Activated CD8-positive, alpha-beta memory T cell treated with anti-CD3 and anti-CD28 coated beads for 24 hours (primary cell): ENCODE data around the gene POLR3E.

Experiments
- DNase-seq: peaks from one replicate; pipeline ENCODE4 v3.0.0-alpha.2; 2020

Gene POLR3E, protein sequence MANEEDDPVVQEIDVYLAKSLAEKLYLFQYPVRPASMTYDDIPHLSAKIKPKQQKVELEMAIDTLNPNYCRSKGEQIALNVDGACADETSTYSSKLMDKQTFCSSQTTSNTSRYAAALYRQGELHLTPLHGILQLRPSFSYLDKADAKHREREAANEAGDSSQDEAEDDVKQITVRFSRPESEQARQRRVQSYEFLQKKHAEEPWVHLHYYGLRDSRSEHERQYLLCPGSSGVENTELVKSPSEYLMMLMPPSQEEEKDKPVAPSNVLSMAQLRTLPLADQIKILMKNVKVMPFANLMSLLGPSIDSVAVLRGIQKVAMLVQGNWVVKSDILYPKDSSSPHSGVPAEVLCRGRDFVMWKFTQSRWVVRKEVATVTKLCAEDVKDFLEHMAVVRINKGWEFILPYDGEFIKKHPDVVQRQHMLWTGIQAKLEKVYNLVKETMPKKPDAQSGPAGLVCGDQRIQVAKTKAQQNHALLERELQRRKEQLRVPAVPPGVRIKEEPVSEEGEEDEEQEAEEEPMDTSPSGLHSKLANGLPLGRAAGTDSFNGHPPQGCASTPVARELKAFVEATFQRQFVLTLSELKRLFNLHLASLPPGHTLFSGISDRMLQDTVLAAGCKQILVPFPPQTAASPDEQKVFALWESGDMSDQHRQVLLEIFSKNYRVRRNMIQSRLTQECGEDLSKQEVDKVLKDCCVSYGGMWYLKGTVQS

GRCh38 chr16:22297114-22297870 is at the start of gene POLR3E:
Gene POLR3E (plus strand): TSS chr16:22297409. CDS start chr16:22302969, 5,560 bp downstream.
- peak; percentile 100 for DNase-seq

DNA sequence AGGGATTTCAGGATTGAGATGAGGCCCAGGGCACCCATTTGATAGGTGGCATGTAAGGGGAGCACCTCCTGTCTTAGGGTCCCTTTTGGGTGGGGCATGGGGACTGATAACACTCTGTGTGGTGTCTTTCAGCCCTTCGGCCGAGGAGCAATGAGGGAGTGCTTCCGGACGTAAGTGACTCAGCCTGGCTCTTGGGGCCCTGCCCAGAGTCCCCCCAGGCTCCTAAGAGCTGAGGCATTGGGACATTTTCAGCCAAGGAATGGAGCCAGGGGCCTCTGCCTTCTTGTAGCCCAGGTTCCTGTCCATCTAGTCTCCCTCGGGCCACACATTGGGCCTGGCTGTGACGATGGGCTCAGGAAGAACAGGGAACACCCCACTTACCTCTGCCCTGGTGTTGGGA is 46.7 kb upstream of the POLR3E start:
- no peak for DNase-seq

- DNase-seq, result no peak
Measured at GRCh38 chr16:22252317-22252716, 44.9 kb upstream of the POLR3E start.

DNA sequence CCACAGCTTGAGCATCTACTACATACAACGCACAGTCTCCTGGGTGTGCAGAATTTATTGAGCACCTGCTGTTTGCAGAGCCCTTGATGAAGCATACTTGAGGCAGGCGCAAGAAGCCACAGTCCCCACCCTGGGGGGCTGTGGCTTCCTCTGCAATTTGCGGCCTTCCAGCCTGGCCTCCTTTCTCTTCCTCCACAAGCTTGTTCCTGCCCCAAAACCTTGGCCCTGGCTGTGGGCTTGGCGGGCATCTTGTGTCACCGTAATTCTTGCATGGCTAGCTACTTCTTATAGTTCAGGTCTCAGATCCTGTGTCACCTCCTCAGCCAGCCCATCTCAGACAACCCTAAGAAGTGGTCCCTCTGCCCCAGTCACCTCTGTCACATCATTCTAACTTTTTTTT is 43.9 kb upstream of the POLR3E start:
- no peak for DNase-seq

DNA sequence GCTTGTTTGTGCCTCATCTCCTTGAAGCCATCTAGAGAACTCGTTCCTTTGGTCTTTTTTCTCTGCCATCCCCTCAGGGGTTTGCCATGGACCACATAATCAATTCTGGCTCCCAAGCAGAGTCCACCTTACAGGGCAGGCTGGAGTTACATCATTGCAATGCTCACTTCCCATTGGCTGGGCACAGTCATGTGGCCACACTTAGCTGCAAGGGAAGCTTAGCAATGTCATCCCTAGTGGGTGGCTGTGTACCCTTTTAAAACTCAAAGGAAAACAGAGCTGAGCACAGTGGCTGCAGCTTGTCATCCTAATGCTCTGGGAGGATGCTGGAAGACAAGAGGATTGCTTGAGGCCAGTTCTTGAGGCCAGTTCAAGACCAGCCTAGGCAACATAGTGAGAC is 41.9 kb upstream of the POLR3E start:
- no peak for DNase-seq

GRCh38 chr16:22257440-22257839 is 39.8 kb upstream of the POLR3E start:
- no peak for DNase-seq

DNA sequence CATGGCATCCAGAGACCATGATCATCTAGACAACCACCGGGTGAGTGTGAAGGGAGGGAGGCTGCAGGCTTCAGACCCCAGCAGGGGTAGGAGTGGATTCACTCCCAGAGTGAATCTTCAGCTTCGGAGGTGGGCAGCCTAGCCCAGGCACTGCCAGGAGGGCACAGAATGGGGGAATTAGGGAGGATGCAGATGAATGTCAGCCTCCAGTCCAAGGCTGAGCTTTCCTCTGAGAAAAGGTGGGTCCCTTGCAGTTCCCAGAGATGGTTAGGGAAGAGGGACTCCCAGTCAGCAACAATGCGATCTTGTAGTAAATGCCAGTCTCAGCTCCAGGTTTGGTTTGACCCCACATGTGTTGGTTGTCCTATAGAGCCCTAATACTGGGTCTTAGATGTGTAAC is 36.7 kb upstream of the POLR3E start:
- DNase-seq, result no peak

DNA sequence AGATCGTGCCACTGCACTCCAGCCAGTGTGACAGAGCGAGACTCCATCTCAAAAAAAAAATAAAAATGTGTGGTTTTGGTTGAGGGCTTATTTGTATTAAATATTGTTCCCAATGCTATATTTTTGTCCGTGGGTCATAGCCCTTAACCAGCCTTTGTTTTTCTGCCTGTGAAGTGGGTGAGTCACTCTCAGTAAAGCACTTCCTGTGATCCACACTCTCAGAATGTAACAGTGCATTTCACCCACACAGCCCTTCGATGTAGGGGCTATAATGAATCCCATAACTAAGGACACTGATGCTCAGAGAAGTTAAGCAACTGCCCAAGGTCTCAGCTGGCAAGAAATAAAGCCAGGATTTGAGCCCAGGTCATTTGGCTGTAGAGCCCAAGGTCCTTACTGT is 34.7 kb upstream of the POLR3E start:
- no peak for DNase-seq

- DNase-seq, result no peak
Measured at GRCh38 chr16:22264786-22265185, 32.4 kb upstream of the POLR3E start.

DNA sequence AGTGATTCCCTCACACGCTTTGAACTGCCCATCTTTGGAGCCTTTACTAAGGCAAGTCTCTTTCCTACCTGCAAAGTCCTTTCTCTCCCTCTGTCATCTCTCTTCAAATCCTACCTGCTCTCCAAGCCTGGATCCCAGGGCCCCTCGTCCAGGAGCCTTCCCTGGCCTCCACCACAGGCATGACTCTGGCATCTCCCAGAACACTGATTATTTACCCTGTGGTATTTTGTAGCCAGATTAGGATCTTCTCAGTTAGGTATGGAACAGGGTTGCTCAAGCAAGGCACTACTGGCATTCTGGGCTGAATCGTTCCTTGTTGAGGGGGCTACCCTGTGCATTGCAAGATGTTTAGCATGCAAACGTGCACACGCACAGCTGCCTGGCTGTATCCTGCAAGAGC is 31.9 kb upstream of the POLR3E start:
- DNase-seq, result no peak

- DNase-seq, result no peak
Measured at GRCh38 chr16:22266546-22266945, 30.7 kb upstream of the POLR3E start.

GRCh38 chr16:22267764-22268163 is 29.4 kb upstream of the POLR3E start:
- no peak for DNase-seq

DNA sequence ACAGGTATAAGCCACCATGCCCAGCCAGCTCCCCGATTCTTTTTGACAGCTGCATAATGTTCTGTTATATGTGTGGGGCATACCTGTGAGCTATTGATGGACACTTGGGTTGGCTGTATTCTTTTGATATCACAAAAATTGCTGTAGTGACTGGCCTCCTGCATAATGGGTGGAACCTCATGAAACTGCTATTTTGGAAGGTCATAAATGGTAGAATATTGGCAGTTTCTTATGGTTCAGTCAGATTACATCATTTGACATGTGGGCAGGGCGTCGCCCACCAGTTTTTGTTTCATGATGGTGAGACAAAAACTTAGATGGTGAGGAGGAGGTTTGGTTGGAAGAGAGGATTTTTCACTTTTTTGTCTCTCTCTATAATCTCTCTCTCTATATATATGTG is 26.7 kb upstream of the POLR3E start:
- DNase-seq, result no peak

DNA sequence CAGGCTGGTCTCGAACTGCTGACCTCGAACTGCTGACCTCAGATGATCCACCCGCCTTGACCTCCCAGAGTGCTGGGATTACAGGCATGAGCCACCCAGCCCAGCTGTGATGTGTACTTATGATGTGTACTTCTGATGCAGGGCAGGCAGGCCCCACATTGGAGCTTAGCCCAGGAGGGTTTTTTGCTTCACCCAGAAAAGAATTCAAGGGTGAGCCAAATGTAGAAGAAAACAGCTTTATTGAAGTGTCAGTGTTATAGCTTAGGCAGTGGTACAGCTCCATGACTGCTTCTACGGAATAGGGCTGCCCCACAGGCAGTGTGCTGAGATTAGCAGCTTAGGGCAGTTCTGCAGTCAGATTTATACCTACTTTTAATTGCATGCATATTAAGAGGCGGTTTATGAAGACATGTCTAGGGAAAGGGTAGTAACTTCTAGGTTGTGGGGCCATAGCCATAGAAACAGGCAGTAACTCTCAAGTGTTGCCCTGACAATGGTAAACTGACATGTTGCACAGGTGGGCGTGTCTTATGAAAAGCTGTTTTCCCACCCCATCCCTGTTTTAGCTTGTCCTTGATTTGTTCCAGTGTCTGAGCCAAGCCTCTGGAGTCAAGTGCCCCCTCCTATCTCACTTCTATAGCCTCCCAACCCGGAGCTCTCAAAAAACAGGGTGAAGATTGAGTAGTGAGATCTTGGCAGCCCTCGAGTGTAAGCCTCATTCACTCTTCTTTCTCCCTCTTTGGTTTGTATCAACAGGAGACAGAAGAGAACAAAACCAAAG is 24.1 kb upstream of the POLR3E start:
- no peak for DNase-seq

- no peak for DNase-seq
Measured at GRCh38 chr16:22274916-22275315, 22.3 kb upstream of the POLR3E start.

DNA sequence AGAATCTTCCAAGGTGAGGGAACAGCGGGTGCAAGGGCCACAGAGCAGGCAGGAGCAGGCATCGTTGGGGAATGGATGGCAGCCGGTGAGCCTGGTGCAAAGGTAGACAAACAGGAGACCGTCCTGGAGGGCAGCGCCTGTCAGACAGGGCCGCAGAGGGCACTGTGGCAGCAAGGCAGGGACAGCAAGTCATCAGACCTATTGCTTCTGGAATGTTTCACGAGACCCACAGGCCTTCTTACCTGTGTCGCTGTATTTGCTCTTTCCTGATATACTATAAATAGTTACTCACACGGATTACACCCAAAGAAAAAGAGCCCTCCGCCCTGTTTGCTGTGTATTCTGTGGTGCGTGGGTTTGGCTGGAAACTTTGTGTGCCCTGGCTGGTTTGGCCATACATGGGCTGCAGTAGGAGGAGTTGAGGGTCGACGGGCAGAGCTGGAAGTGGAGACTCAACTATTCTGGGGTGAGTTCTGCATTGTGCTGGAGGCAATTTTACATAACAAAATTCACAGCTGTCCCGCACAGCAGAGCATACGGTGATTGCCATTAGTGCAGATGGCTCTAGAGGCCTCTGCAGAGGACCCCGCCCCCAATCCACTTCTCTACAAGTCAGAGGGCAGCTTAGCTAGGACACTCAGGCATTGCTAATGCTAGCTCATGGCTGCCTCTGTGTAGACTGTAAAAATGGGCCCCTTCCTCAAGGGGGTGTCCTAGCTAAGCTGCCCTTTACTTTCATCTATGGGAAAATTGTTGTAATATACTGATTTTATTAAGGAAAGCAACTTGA is 18.6 kb upstream of the POLR3E start:
- no peak for DNase-seq

- DNase-seq, result no peak
Measured at GRCh38 chr16:22282254-22282892, 14.8 kb upstream of the POLR3E start.

GRCh38 chr16:22284637-22285036 is 12.6 kb upstream of the POLR3E start:
- no peak for DNase-seq

- DNase-seq, result no peak
Measured at GRCh38 chr16:22285080-22285479, 12.1 kb upstream of the POLR3E start.

- no peak for DNase-seq
Measured at GRCh38 chr16:22291020-22291419, 6.2 kb upstream of the POLR3E start.

DNA sequence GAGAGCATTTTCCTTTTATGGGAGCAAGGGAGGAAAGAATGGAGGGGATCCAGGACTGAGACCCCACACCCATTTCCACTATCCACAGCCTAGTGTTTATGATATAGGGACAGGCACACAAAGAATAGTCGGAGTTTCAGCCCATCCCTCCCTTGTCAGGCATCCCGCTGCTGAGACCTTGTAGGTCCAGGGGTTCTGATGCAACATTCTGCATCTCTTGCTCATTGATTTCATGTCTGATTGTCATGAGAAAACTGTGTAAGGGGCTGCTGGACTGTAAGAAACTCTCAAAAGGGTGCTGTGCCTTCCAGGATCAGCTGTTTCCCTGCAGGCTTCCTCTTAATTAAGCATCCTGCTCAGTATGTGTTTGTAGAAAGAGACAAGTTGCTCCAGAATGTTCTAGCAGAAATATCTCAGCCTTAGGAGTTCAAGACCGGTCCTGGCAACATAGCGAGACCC is 5.3 kb upstream of the POLR3E start:
- DNase-seq, result no peak
